B cell (primary cell): ENCODE measurements around the gene CDKN1A. TPM values are rescaled to one million over a fixed set of nuclear protein-coding genes. Genes with fewer than 3 reads are reported as not detected.
A peak's percentile ranks its signal among the peaks of the same experiment; 100 is the strongest.

Experiments
- ATAC-seq: fragments of 200-7000 bp; cut with Tn5 transposase; one replicate; pipeline ENCODE4 v1.10.0; 2021; ENCODE audit warnings: low read depth, mild to moderate bottlenecking, moderate number of reproducible peaks, moderate library complexity
- CTCF ChIA-PET: fragments of 350-600 bp; sonication (Branson Sonifier 250); formaldehyde crosslinking; loops from one replicate; lab custom pipeline; 2021; ENCODE audit warnings: antibody characterized with exemption, inconsistent platforms; lab: Charles Lee
- POLR2A ChIA-PET: fragments of 350-600 bp; sonication (Branson Sonifier 250); formaldehyde crosslinking; loops from one replicate; lab custom pipeline; 2021; ENCODE audit warnings: antibody characterized with exemption; lab: Charles Lee
- DNase-seq: peaks from one replicate; pipeline ENCODE4 v3.0.0; 2013
- H2AFZ ChIP-seq: 2 replicates; pipeline ENCODE4 v1.6.1; 2012; ENCODE audit warnings: mild to moderate bottlenecking, low read depth, low read length; ENCODE audit not compliant: insufficient read depth, poor library complexity, severe bottlenecking
- H3K27ac ChIP-seq, 2 donors: 1 replicate in 1 of 2; 2 replicates in 1 of 2; pipeline ENCODE4 v1.5.1; 2012 to 2013; ENCODE audit warnings: low read length in 2 of 2, mild to moderate bottlenecking in 2 of 2, moderate library complexity in 1 of 2
- H3K27me3 ChIP-seq, 4 experiments: fragments of 200-600 bp in 1 of 4; sonication (generic) in 1 of 4; replicated peaks in 1 of 4; 1 replicate in 2 of 4; 2 replicates in 2 of 4; pipeline versions ENCODE4 v1.6.1 to v1.7.0; 2013 to 2016; ENCODE audit warnings: low read length in 3 of 4, mild to moderate bottlenecking in 2 of 4, mixed read lengths in 1 of 4, moderate library complexity in 1 of 4; ENCODE audit not compliant: insufficient read depth in 4 of 4, control insufficient read depth in 3 of 4; ENCODE audit errors: control extremely low read depth in 1 of 4
- H3K36me3 ChIP-seq, 2 experiments: replicated peaks in 1 of 2; 1 replicate in 1 of 2; 2 replicates in 1 of 2; pipeline versions ENCODE4 v1.6.1 to v1.7.1; 2013; ENCODE audit warnings: low read length in 1 of 2; ENCODE audit not compliant: insufficient read depth in 2 of 2, control insufficient read depth in 1 of 2; ENCODE audit errors: control extremely low read depth in 1 of 2, extremely low read depth in 1 of 2
- H3K4me1 ChIP-seq, 2 donors: fragments of 200-600 bp in 1 of 2; sonication (generic) in 1 of 2; 1 replicate in 1 of 2; 2 replicates in 1 of 2; pipeline versions ENCODE4 v1.5.1 to v1.6.1; 2013 to 2017; ENCODE audit warnings: low read length in 2 of 2; ENCODE audit not compliant: control insufficient read depth in 2 of 2, insufficient read depth in 2 of 2
- H3K4me2 ChIP-seq: replicated peaks from 2 replicates; pipeline ENCODE3; 2012; ENCODE audit warnings: mild to moderate bottlenecking, low read depth, low read length; ENCODE audit not compliant: poor library complexity, severe bottlenecking
- H3K4me3 ChIP-seq, 5 experiments: fragments of 200-600 bp in 1 of 5; sonication (generic) in 1 of 5; 1 replicate in 3 of 5; 2 replicates in 2 of 5; pipeline versions ENCODE4 v1.5.1 to v1.7.0; 2011 to 2016; ENCODE audit warnings: low read length in 4 of 5, mild to moderate bottlenecking in 4 of 5, low read depth in 2 of 5, control low read depth in 1 of 5, moderate library complexity in 1 of 5; ENCODE audit not compliant: insufficient read depth in 1 of 5; ENCODE audit errors: control extremely low read depth in 1 of 5, extremely low read depth in 1 of 5
- H3K79me2 ChIP-seq: fragments of 200-600 bp; sonication (generic); one replicate; pipeline ENCODE4 v1.6.0; 2016; ENCODE audit warnings: low read length; ENCODE audit not compliant: control insufficient read depth, insufficient read depth
- H3K9ac ChIP-seq: fragments of 200-600 bp; sonication (generic); 2 replicates; pipeline ENCODE4 v1.6.1; 2017; ENCODE audit warnings: mild to moderate bottlenecking, low read length, moderate library complexity
- H3K9me3 ChIP-seq, 3 donors: one replicate each; pipeline versions ENCODE4 v1.6.1 to v1.7.1; 2013; ENCODE audit warnings: low read length in 2 of 3; ENCODE audit not compliant: control insufficient read depth in 2 of 3, insufficient read depth in 1 of 3; ENCODE audit errors: control extremely low read depth in 1 of 3
- H4K20me1 ChIP-seq: 2 replicates; pipeline ENCODE4 v1.6.0; 2012; ENCODE audit warnings: mild to moderate bottlenecking, low read length; ENCODE audit not compliant: insufficient read depth, control insufficient read depth, poor library complexity, severe bottlenecking
- H3K27ac Mint-ChIP-seq: one replicate; pipeline ENCODE4 v1.8.0; 2021; ENCODE audit warnings: mixed read lengths
- H3K27me3 Mint-ChIP-seq: one replicate; pipeline ENCODE4 v1.8.0; 2021; ENCODE audit warnings: mixed read lengths
- H3K4me1 Mint-ChIP-seq: one replicate; pipeline ENCODE4 v1.8.0; 2021; ENCODE audit warnings: mixed read lengths
- H3K4me3 Mint-ChIP-seq: one replicate; pipeline ENCODE4 v1.8.0; 2021; ENCODE audit warnings: mixed read lengths
- H3K9me3 Mint-ChIP-seq: one replicate; pipeline ENCODE4 v1.8.0; 2022; ENCODE audit warnings: mixed read lengths; ENCODE audit not compliant: insufficient read depth
- EZH2 ChIP-seq: IDR thresholded peaks from 2 replicates; pipeline ENCODE4 v1.6.1; 2012; ENCODE audit warnings: borderline replicate concordance, low read depth, mild to moderate bottlenecking, moderate library complexity, low read length; ENCODE audit not compliant: insufficient read depth, poor library complexity, severe bottlenecking
- WGBS: methylation state at CpG from one replicate; pipeline ENCODE4 v1.1.5; 2013; ENCODE audit warnings: missing lambda C conversion rate; ENCODE audit not compliant: insufficient coverage; 5-methylcytosine and 5-hydroxymethylcytosine counted together
- intact Hi-C: fragments of 100-400 bp; cut with micrococcal nuclease; formaldehyde crosslinking; loops from one replicate; pipeline ENCODE4 v1.10.0; 2022
- polyA plus RNA-seq: library from polyadenylated mRNA; depleted of rRNA; stranded (reverse); fragments of >200 nt; gene quantifications from 2 replicates; pipeline ENCODE4 v1.2.3, GENCODE V29; 2012
- total RNA-seq, 2 donors: library from RNA; stranded (reverse); fragments of 120-200 nt in 1 of 2; gene quantifications; 1 replicate in 1 of 2; 2 replicates in 1 of 2; pipeline versions ENCODE4 v1.2.3 to v1.2.4, GENCODE V29; 2013 to 2022
- TF ChIP-seq, protein P1 (sequence below): fragments of 200-600 bp; IDR thresholded peaks from one replicate; pipeline ENCODE4 v1.8.0; 2022; ENCODE audit warnings: antibody characterized with exemption, mild to moderate bottlenecking

Gene CDKN1A
- total and polyA plus RNA-seq, 2 donors (not counting 1 experiment from before 2014, with no cell fraction given) = 45.5 to 352 TPM

DNA sequence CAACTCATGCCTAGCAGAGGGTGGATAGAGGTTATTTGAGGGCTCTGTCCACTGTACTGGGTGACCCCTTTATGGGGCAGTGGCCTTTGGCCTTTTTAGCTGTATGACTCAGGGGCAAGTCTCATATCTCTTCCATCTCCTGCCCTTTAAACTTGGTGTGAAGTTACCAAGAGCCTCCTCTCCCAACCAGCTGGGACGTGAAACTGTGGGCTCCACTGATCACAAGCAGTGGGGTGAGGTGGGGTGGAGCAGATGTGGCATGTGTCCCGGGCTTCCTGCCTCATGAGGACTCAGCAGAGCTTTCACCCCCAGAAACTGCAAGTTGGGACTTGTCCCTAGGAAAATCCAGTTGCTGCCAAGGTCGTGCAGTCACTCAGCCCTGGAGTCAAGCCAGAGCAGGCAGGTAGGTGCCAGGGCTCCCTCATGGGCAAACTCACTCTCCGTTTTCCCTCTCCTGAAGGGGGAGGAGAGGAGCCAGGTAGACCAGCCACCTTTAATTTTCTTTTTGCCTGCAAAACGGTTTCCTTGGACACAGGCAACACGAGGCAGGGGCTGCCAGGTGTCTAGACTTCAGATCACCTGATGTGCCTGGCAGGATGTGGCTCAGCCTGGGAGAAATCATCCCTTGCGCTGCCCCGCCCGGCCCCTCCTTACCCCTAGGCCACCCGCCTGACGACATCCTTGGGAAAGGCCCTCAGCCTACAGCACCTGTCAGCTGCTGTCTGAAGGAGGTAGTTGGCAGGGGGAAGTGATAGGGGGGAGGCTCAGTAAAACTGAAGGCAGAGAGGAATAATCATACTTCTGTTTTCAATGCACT is 4.0 kb downstream of the CDKN1A start:
- intact Hi-C loops = loop anchor here (1.0 to 10.0 kb wide), 6 partner anchors 10 to 492 kb away; partner anchors contain the start of genes BRPF3, C6orf89 and PIM1
- Histone ChIP-seq H3K9ac (peak overlapping the region; percentile 64), H2AFZ (no peak overlapping the region), H3K27me3 (no peaks in the 10 kb centered on the region), H3K27ac (peak overlapping the region; percentile 97 to 100), H3K36me3 (peaks cover 2 to 39% of the 10 kb centered on the region in 2 experiments), H3K4me3 (peak overlapping the region in 3 of 5 experiments; percentile 12 to 17 (median 17)), H3K4me1 (peaks cover 69 to 83% of the 10 kb centered on the region in 2 donors), H3K9me3 (no peaks in the 10 kb centered on the region), H3K79me2 (peaks cover 54% of the 10 kb centered on the region), H3K4me2 (peak overlapping the region; percentile 93), H4K20me1 (peaks cover 21% of the 10 kb centered on the region)
- peak; percentile 97 for DNase-seq
- peak; percentile 37 for ATAC-seq
- WGBS = 6% methylated on average over 4 of the region's 11 CpGs
- ChIA-PET CTCF (interaction anchor here (0.9 to 9.9 kb wide), 16 partner anchors 9 to 388 kb away, joined by 3 to 107 read pairs (median 4); no protein-coding TSS in a partner anchor), POLR2A (interaction anchor here (0.6 to 2.4 kb wide), 11 partner anchors 8 to 1272 kb away, joined by 3 to 12 read pairs (median 6); no protein-coding TSS in a partner anchor)
- H3K4me3 Mint-ChIP-seq = peak overlapping the region; percentile 84
- no peaks in the 10 kb centered on the region for H3K27me3 Mint-ChIP-seq
- peak overlapping the region; percentile 93 for H3K27ac Mint-ChIP-seq
- TF ChIP-seq, protein P1, sequence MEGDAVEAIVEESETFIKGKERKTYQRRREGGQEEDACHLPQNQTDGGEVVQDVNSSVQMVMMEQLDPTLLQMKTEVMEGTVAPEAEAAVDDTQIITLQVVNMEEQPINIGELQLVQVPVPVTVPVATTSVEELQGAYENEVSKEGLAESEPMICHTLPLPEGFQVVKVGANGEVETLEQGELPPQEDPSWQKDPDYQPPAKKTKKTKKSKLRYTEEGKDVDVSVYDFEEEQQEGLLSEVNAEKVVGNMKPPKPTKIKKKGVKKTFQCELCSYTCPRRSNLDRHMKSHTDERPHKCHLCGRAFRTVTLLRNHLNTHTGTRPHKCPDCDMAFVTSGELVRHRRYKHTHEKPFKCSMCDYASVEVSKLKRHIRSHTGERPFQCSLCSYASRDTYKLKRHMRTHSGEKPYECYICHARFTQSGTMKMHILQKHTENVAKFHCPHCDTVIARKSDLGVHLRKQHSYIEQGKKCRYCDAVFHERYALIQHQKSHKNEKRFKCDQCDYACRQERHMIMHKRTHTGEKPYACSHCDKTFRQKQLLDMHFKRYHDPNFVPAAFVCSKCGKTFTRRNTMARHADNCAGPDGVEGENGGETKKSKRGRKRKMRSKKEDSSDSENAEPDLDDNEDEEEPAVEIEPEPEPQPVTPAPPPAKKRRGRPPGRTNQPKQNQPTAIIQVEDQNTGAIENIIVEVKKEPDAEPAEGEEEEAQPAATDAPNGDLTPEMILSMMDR = no peak
- TF ChIP-seq EZH2 = no peak
- no peaks in the 10 kb centered on the region for H3K9me3 Mint-ChIP-seq
- H3K4me1 Mint-ChIP-seq = peaks cover 72% of the 10 kb centered on the region
